SKM-1 (cell line): ENCODE results near the gene KCNB1.

Experiments used
- DNase-seq: peaks from one replicate; lab custom pipeline; 2025; ENCODE audit not compliant: unreplicated experiment; lab: John Stamatoyannopoulos, UW

The KCNB1 gene

GRCh38 chr20:49445176-49445575, 37.3 kb downstream of the KCNB1 start:
- DNase-seq, result no peak

- no peak for DNase-seq
Observed at GRCh38 chr20:49444553-49444990, 37.9 kb downstream of the KCNB1 start.

GRCh38 chr20:49437057-49437456, 45.4 kb downstream of the KCNB1 start:
- DNase-seq, result no peak

DNA sequence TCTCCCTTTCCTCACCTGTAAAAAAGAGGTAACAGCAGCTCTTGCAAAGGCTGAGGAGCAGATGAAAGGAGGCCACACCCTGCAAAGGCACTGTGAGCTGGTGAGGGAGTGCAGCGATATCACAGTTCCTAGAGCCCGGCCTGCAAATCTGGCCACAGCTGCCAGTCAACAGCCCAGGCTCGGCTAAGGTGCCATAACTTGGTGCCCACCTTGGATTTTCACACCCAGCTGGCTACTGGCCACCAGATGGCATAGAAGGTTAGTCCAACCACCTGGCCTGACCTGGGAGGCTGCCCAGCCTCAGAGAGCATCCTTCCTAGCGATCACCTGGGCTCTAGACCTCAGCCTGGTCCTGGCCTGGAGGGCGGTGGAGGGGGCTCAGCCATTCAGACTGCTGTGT, 46.8 kb downstream of the KCNB1 start:
- no peak for DNase-seq

DNA sequence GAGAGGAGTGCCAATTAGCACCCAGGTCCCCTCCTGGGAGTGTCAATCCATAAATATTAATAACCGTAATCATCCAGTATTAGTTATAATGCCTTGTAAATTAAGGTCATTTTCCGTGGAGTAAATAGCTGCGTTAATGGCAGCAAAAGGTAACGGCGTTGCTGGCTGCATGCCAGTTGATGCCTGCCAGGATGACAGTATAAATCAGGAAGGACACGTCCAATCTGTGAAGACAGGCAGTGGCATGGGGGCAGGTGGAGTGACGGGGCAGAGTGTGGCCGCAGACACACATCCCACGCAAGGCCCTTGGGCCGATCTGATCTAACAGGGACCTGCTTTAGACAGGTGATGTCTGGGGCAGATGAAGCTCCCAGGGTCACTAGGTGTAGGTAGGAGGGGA, 49.1 kb downstream of the KCNB1 start:
- no peak for DNase-seq

GRCh38 chr20:49432550-49432949, 49.9 kb downstream of the KCNB1 start:
- no peak for DNase-seq

- no peak for DNase-seq
Observed at GRCh38 chr20:49431329-49431728, 51.1 kb downstream of the KCNB1 start.

DNA sequence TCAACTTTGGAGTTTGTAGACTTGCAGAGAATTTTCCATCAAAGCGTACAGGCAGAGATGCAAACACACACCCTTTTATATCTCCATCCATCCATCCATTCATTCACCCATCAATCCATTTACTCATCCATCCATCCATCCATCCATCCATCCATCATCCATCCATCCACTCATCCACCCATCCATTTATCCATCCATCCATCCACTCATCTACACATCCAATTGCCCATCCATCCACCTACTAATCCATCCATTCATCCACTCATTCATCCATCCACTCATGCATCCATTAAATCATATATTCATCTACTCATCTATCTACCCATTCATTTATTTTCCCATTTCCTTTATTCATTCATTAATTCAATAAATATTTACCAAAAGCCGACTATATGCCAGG, 52.1 kb downstream of the KCNB1 start:
- no peak for DNase-seq

- no peak for DNase-seq
Observed at GRCh38 chr20:49427751-49428518, 54.5 kb downstream of the KCNB1 start.

- DNase-seq, result no peak
Observed at GRCh38 chr20:49426873-49427272, 55.6 kb downstream of the KCNB1 start.

DNA sequence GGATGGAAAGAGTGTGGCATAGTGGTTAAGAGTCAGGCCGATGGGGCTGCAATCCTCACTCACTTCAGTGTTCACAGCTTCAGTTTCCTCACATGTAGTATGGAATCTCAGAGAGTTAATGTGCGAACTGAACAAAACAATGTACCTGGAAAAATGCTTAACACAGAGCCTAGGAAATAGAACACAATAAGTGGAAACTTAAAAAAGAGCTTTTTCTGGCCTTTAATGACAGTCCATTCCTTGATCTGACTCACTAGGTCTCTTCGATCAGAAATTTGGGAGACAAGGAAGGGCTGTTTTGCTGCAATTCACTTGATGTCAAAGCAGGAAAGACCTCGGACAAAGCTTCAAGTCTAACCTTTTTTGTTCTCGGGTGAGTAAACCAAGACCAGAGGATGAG, 56.1 kb downstream of the KCNB1 start:
- no peak for DNase-seq

DNA sequence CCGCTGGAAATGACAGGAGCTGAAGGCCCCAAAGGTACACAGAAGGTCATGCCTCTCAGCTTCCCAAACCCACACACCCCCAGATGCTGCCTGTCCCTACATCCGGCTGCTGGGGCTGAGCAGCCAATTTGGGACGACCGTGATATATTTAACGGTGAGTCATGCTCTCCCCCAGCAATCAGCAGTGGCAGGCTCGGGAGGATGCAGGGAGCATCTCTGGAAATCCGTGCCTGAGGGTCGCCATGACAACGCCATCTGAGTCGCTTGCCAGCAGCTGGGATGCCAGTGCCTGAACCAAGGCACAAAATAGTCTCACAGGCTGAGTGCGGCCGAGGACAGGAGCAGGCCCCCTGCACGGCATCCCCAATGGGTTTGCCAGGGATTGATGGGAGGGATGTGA, 57.9 kb downstream of the KCNB1 start:
- DNase-seq, result no peak

GRCh38 chr20:49422161-49422560, 60.3 kb downstream of the KCNB1 start:
- no peak for DNase-seq

- DNase-seq, result no peak
Observed at GRCh38 chr20:49420811-49421295, 61.6 kb downstream of the KCNB1 start.

DNA sequence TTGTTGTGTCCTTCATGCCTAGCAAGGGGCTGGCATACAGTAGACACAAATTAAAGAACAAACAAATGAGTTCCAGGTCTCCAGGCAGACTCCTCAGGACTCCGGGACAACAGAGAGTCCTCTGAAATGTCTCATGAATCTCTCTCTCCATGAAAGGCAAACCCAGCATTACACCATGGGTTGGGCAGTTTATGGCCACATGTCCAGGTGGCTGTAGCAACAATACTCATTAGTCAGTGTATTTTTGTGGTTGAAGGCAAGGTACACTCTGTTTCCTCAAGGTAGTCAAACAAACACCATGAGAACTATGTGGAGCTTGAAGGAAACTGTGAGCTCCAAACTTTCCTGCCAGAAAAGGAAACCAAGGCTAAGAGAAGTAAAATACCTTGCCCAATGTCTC, 62.2 kb downstream of the KCNB1 start:
- no peak for DNase-seq

- DNase-seq, result no peak
Observed at GRCh38 chr20:49419785-49420184, 62.7 kb downstream of the KCNB1 start.

GRCh38 chr20:49418809-49419208, 63.7 kb downstream of the KCNB1 start:
- no peak for DNase-seq

DNA sequence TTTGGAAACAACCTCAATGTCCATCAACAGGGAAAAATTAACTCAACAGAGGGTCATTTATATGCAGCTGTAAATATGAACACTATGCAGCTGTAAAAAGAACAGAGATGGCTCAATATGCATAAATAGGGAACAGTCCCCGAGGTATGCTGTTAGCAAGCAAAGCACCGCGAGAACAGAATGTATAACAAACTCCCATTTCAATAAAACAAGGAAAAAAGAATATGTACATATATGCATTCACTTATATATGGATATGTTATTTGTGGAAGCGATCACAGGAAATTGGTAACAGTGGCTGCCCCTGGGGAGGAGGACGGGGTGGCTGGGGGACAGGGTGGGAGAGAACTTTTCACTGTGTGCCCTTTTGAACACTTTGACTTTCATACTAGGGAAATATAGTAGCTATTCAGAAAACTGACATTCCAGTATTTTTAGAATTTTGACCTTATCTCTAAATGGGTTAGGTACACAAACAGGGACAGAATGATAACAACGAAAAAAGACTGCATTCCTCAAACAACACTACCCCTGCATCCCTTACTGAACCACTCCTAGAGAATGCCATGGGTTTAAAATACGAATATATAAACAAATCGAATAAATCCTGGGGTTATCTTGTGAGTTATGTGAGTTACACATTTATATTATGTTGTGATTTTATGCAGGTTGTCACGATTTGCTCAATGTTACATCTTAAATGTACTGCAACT, 64.5 kb downstream of the KCNB1 start:
- DNase-seq, result no peak

DNA sequence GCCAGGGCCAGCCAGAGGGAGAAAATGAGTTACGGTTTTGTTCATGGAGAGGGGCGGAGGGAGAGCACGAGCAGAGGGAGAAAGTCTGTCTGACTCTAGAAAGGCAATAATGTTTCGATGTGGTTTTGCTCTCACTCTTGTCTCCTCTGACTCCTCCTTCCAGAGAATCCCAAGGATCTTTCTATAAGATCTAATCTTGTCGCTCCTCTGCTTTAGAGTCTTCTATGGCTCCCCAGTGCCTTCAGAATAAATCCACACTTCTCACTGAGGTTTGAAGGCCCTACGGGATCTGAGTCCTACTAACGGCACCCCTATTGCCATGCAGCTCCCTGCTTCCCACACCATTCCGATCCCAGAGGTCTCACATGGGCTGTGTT, 66.8 kb downstream of the KCNB1 start:
- DNase-seq, result no peak

DNA sequence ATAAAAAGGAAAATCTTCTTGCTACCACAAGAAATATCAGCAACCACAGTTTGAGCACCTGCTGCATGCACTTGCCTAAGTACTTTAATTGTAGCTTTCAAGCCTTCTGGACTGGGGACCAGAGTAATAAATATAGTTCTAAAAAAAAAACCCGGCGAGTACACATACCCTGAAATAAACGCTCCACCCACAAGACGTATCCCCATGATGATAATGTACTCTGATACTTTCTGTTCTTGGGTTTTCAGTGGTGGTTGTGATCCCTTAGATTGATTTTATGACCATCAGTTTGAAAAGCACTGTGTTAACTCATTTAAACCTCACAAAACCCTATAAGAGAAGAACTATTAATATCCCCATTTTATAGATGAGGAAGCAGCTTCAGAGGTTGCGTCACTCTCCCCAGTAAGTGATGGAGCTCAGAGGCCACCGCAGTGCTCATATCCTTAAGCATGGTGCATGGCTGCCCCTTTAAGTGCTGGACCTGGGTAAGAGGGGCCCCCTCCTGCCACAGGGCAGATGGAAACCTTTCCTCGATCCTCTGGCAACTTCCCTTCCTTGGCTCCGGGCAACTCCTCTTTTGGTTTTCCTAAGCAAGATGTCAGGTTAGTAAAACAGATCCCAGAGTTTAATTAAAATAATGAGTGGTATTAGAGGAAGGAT, 67.3 kb downstream of the KCNB1 start:
- DNase-seq, result no peak

DNA sequence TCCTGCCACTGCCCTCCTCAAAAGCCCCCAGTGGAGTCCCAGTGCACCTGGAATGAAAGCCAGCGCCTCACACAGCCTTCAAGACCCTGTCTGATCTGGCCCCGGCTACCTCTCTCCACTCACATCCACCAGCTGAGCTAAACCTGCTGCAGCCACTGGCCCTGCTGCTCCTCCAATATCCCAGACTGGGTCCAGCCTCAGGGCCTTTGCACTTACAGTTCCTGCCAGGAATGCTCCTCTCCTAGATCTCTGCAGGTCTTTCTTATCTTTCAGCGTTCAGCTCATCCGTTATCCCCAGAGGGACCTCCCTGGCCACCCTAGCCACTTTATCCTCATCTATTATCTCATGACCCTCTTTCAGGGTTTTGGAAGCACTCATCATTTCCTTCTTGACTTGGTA, 68.8 kb downstream of the KCNB1 start:
- DNase-seq, result no peak

- DNase-seq, result no peak
Observed at GRCh38 chr20:49412953-49413352, 69.5 kb downstream of the KCNB1 start.
